ENCODE results near the gene GOLT1A. TPM values are rescaled to one million over a fixed set of nuclear protein-coding genes. Genes with fewer than 3 reads are reported as not detected.
A peak's percentile ranks its signal among the peaks of the same experiment; 100 is the strongest.

Gene GOLT1A
- 1 to 10 TPM; 6.1 to 9.1 (median 7.4) TPM for polyA plus RNA-seq (ENCODE audit: insufficient read depth in 1 of 5, insufficient read length in 5 of 5, low replicate concordance in 1 of 5)
- long read RNA-seq, donor 1, transcript GOLT1A-201 (5 exons, 883 nt): major isoform, 7 of 7 reads
- long read RNA-seq, donor 1, partial matches to known transcripts: 0 of 7 reads
- long read RNA-seq, donor 1, other reads (novel, unspliced or antisense): 0 of 7 reads
- long read RNA-seq, donor 2: 0 reads
- long read RNA-seq, donor 3, partial matches to known transcripts: 0 of 5 reads
- long read RNA-seq, donor 3, other reads (novel, unspliced or antisense): 0 of 5 reads
- long read RNA-seq, donor 4, partial matches to known transcripts: 0 of 4 reads
- long read RNA-seq, donor 4, other reads (novel, unspliced or antisense): 0 of 4 reads
- long read RNA-seq, donor 5, partial matches to known transcripts: 0 of 3 reads
- long read RNA-seq, donor 5, other reads (novel, unspliced or antisense): 0 of 3 reads
- long read RNA-seq, donor 6, partial matches to known transcripts: 0 of 4 reads
- long read RNA-seq, donor 6, other reads (novel, unspliced or antisense): 0 of 4 reads
- long read RNA-seq, donor 7, partial matches to known transcripts: 0 of 1 reads
- long read RNA-seq, donor 7, other reads (novel, unspliced or antisense): 0 of 1 reads
- long read RNA-seq, donor 8, partial matches to known transcripts: 0 of 1 reads
- long read RNA-seq, donor 8, other reads (novel, unspliced or antisense): 0 of 1 reads

GRCh38 chr1:204213668-204214662 lies at the start of gene GOLT1A:
Gene GOLT1A (minus strand): TSS chr1:204213988. CDS start chr1:204213906, 82 bp downstream.
- DNase-seq: peak; percentile 50 to 55

GRCh38 chr1:204263254-204263910 lies 49.6 kb upstream of the GOLT1A start:
- no peak for DNase-seq

GRCh38 chr1:204262506-204263253 lies 48.9 kb upstream of the GOLT1A start:
- no peak for DNase-seq

GRCh38 chr1:204261746-204262505 lies 48.1 kb upstream of the GOLT1A start:
- DNase-seq: no peak

DNA sequence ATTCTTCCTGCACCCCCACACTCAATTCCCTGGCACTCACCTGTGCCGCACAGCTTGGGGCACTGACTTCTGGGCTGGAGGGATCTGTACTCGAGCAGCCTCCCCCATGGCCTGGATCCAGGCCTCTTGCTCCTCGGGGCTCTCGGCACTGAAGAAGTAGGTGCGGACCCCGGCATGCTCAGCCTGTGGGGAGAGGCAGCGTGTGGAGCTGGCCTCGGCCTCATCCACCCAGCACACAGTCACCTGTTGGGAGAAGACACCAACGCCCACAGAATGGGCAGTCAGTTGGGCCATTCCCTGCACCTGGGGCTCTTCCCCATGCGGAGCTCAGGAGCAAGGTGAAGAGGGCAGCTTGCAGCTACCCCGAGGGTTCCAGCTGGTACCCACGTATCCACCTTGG lies 47.5 kb upstream of the GOLT1A start:
- DNase-seq: no peak

GRCh38 chr1:204260601-204261197 lies 46.9 kb upstream of the GOLT1A start:
- DNase-seq: no peak

DNA sequence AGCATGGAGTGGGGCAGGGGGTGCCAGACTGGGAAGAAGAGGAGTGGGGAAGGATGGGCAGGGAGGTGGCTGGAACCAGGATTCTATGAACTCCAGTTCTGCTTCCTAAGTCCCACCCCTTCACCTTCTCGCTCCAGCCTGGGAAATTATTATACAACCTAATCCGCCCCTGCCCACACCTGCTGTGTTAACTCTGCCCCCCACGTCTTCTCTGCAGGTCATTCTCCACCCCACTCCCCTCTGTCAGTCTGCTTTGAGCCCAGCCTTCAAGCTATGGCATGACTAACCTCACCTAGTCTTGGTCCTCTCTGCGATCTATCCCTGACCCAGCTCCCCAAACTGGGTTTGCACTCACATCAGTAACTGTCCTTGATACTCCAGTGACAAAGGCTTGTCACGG lies 46.0 kb upstream of the GOLT1A start:
- no peak for DNase-seq

DNA sequence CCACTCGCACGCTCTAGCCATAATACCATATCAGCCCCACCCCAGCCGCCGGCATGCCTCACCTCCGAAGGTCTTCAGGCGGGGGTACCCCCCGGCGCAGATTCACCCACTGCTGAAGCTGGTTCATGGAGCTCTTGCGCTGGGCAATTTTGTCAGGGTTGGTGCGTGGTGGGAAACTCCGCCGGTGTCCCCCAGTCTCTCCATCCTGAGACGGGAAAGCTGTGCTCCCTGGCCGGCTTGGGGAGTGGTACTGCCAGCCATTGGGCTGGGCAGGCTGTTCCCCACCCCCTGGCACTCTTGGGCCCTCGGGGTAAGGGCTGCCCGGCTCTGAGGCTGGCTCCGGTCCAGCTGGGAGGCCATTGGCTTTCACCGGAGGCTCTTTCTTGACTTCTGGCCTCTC lies 45.4 kb upstream of the GOLT1A start:
- no peak for DNase-seq

DNA sequence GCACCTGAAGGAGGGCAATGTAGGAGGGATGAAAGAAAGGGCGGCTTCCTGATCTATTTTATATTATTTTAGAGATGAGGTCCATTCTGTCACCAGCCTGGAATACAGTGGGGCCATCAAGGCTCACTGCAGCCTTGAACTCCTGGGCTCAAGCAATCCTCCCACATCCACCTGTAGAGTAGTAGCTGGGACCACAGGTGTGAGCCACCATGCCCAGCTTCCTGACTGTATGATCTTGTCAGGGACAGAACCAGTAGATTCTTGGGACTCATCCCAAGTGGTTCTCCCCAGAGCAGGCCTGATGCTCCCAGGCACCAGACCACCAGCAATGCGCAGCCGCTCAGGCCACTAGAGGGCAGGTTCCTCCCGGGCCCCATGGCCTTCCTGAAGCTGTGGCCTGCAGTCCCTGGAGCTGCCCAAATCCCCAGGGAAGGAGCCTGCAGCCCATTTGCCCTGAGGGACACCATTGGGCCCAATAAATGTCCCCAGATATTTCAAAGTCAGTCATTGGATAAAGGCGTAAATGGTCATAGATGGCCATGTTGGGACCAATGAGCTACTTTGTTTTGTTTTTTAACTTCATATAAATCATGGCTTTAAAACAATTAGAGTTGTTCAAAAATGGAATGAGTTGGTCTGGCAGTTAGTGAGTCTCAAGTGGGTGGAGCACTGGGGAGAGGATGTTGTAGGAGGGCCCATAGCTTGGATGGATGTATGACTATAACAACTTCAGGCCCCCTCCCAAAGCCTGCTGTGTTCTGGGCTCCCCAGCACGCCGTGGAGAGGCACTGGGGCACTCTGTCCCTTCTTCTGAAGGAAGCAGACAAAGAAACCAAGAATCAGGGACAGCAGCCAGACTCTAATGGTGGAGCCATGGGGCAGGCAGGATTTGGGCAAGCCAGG lies 44.7 kb upstream of the GOLT1A start:
- peak in 1 of 2 donors; percentile 58 for DNase-seq

DNA sequence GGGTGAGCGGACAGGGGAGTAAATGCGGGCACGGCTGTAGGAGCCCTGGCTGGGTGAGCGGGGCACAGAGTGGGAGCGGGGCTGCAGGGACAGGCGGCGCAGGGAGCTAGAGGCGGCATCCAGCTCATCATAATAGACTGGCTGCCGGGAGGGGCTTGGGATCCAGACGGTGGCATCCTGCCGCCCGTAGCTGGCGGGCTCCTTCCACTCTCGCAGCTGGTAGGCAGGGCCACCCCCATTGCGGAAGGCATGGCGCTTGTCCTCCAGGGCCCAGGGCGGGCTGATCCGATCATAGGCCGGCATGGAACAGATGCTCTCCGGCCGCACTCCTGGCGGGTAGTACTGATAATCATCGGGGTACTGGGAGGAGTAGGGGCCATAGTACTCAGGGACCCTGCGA lies 43.7 kb upstream of the GOLT1A start:
- no peak for DNase-seq

GRCh38 chr1:204256531-204256930 lies 42.7 kb upstream of the GOLT1A start:
- DNase-seq: no peak

DNA sequence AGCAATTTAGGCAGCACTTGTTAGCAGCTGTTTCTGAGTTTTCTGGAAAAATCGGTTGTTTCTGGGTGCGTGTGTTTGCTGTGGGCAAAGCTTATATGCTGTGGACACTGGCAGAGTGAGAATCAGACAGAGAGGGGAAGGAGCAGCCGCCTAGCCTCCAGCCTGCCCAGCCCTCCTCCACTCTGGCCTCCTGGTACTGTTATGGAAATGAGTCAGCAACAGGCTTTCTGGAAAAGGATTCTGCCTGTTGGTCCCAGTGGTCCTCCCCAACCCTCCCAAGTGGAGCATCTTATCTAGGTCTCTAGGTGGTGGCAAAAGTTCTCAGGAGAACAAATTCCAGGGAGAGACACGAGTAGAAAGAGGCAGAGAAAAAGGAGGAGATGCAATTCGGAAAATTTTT lies 42.2 kb upstream of the GOLT1A start:
- DNase-seq: no peak

GRCh38 chr1:204255225-204255624 lies 41.4 kb upstream of the GOLT1A start:
- no peak for DNase-seq

GRCh38 chr1:204254031-204254661 lies 40.4 kb upstream of the GOLT1A start:
- no peak for DNase-seq

- no peak for DNase-seq
Measured at GRCh38 chr1:204251926-204252689, 38.3 kb upstream of the GOLT1A start.

- DNase-seq: no peak
Measured at GRCh38 chr1:204251286-204251685, 37.5 kb upstream of the GOLT1A start.

Data from right lung (tissue), 10 donors.